Activated naive CD8-positive, alpha-beta T cell (primary cell): ENCODE results near the gene SHC3.

Source experiments
- H3K27ac Mint-ChIP-seq: one replicate; pipeline ENCODE4 v1.8.0; 2021; ENCODE audit warnings: mixed read lengths
- H3K27me3 Mint-ChIP-seq: one replicate; pipeline ENCODE4 v1.8.0; 2021; ENCODE audit warnings: mixed read lengths
- H3K36me3 Mint-ChIP-seq: one replicate; pipeline ENCODE4 v1.8.0; 2021; ENCODE audit warnings: mixed read lengths
- H3K4me1 Mint-ChIP-seq: one replicate; pipeline ENCODE4 v1.8.0; 2021; ENCODE audit warnings: low read depth, mixed read lengths
- H3K4me3 Mint-ChIP-seq: one replicate; pipeline ENCODE4 v1.8.0; 2021; ENCODE audit warnings: mild to moderate bottlenecking, mixed read lengths
- H3K9me3 Mint-ChIP-seq: one replicate; pipeline ENCODE4 v1.8.0; 2021; ENCODE audit warnings: low read depth, mixed read lengths

SHC3 gene

DNA sequence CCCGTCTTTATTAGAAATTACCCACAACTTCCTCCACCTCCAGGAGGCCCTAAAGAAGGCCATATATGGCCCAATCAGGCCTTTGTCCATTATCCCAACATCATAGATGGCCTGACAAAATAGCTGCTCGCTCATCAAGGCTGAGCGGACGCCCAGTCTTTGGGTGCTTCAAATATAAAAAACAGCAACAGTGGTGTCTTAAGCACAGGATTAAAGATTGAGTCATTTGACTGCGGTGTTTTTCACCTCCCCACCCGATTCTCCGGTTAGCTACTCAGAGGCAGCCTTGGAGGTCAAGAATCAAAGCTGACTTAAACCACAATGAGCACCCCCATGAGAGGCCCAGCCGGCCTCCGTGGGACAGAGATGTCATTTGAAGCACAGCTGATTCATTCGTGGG, 168.6 kb downstream of the SHC3 start:
- no peak overlapping the region for H3K27ac Mint-ChIP-seq
- no peaks in the 10 kb centered on the region for H3K4me1 Mint-ChIP-seq
- peaks cover 7% of the 10 kb centered on the region for H3K27me3 Mint-ChIP-seq
- no peaks in the 10 kb centered on the region for H3K36me3 Mint-ChIP-seq
- no peaks in the 10 kb centered on the region for H3K9me3 Mint-ChIP-seq
- no peak overlapping the region for H3K4me3 Mint-ChIP-seq

DNA sequence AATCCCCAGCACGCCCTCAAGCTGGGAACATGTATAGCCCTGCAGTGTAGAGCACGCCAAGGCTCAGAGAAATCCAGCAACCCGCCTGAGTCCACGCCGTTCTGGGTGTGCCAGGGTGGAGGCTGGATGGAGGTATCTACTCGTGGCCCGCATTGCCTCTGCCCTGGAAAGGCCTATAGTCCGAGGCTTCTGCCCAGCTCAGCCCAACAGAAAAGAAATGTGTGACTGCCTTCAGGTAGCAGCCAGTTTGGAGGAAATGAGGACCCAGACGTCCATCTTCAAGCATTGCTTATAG, 169.1 kb downstream of the SHC3 start:
- no peaks in the 10 kb centered on the region for H3K4me1 Mint-ChIP-seq
- H3K36me3 Mint-ChIP-seq = no peaks in the 10 kb centered on the region
- H3K27ac Mint-ChIP-seq = no peak overlapping the region
- H3K4me3 Mint-ChIP-seq = no peak overlapping the region
- peaks cover 7% of the 10 kb centered on the region for H3K27me3 Mint-ChIP-seq
- H3K9me3 Mint-ChIP-seq = no peaks in the 10 kb centered on the region

DNA sequence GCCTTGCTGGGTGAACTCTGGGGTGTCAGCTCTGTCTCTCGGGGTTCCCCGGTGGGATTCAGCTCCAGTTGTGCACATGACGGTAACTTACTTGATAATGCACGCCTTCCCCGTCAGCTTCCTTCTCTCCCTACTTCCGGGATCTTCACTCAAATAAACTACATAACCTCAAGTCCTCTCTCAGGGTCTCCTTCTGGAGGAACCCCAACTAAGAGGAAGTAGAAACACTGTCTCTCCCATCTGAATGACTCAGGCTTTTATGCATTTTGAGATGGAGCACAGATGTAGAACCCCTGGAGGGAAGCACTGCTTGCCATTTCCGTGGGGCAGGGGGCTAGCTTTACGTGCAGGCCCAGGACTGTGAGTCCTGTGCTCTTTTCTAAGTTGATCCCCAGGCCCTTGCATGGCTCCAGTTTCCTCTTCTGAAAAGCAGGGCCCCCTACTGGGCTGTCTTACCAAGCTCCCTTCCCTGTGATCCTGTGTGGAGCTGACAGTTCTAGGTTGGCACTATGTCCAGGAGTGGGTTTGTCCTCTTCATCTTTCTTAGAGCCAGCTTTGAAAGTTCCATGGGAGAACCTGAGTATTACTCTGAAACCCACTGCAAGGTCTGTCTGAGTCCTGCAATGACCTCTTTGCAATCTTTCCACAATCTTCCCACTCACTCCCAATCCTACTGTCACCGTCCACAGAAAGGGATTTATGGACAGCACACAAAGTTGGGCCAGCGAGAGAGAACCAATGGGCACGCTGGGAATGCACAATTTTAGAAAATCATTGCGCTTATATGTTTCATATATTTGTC, 169.7 kb downstream of the SHC3 start:
- Mint-ChIP-seq H3K4me3 (no peak overlapping the region), H3K27ac (no peak overlapping the region), H3K4me1 (no peaks in the 10 kb centered on the region), H3K27me3 (peaks cover 6% of the 10 kb centered on the region), H3K36me3 (no peaks in the 10 kb centered on the region), H3K9me3 (no peaks in the 10 kb centered on the region)

DNA sequence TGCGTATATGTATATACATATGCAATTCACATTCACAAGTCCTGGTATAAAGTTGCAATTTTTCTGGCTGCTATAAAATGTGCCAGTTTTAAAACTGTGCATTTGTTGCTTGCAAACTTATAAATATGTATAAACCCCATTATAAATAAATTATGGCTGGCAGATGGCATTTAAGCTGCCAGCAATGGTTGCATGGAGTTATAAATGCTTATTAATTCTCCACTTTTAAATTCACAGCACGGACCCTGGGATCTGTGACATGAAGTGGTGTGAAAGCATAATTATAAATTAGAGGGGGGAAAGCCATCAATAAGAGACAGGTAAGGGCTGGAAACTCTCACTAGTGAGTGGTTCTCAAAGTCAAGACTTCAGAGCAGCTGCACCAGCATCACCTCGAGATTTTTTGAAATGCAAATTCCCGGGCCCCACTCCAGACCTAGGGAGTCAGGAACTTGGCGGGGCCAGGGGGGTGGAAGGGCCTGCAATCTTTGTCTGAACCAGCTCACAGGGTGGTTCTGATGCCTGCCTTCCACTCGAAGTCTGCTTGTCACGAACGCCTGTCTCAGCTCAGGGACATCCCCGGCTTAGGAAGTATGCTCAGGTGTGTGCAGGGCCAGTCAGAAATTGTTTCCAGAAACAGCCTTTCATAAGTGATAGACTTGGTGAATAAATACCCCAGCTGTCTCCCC, 170.4 kb downstream of the SHC3 start:
- Mint-ChIP-seq H3K4me1 (no peaks in the 10 kb centered on the region), H3K4me3 (no peak overlapping the region), H3K27me3 (peaks cover 10% of the 10 kb centered on the region), H3K36me3 (no peaks in the 10 kb centered on the region), H3K9me3 (no peaks in the 10 kb centered on the region), H3K27ac (no peak overlapping the region)

DNA sequence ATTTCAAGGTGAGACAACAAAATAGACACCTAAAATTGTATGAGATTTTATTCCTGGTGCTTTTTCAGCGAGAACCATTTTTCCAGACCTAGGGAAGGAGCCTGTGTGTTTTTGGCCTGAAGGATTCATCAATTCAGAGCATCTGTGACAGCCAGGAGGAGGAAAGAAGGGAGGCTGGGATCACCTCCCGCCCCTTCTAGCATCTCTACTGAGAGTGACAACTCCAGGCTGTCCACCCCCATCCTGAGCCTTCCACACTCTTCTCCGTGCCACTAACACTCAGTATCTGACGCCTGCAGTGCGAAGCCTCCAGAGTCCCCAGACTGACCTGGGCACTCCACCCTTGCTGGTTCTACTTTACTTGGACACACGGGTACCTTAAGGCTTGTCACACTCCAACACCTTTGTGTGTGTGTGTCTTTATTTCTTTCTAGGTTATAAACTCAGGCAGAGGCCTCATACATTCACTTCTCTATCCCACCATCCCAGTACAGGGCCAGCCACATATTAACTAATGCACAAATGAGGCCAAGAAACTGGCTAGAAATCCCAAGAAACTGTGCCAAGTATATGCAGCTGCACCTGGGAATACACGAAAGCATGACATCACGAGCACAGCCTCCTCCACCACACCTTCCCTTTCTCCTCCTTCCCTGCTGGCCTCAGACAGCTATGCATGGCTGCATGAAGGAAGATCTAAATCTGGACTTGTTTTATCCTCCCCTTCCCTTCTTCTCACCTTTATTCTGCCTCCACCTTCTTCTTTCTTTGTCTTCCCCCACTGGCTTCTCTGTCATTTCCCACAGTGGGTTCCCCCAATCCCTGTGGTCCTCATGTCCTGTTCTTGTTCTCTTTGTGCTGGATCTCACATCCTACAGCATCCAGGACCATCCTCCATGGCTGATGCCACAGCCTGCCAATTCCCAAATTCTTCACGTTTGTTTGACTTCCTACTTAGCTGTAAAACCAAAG, 171.3 kb downstream of the SHC3 start:
- Mint-ChIP-seq H3K9me3 (no peaks in the 10 kb centered on the region), H3K4me3 (no peak overlapping the region), H3K36me3 (no peaks in the 10 kb centered on the region), H3K4me1 (no peaks in the 10 kb centered on the region), H3K27me3 (peaks cover 12% of the 10 kb centered on the region), H3K27ac (no peak overlapping the region)

DNA sequence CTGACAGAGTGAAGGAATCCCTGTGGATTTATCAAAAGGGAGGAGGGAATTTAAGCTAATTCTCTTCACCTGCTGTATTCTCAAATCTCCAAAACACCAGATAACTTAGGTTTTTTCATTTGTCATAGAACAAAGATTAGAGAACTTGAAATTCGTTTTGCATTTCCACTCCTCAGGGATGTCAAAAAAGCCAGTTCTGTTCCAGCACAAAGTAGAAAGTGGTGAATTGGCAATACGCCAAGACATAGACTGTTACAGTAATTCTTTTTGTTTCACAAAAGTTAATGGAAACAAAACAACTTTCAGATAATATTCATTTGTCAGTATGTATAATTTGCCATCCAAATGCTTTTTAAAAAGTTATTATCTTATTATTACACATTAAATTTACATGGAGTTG, 172.4 kb downstream of the SHC3 start:
- Mint-ChIP-seq H3K36me3 (no peaks in the 10 kb centered on the region), H3K27me3 (peaks cover 20% of the 10 kb centered on the region), H3K27ac (no peak overlapping the region), H3K4me3 (no peak overlapping the region), H3K9me3 (no peaks in the 10 kb centered on the region), H3K4me1 (peaks cover 1% of the 10 kb centered on the region)

DNA sequence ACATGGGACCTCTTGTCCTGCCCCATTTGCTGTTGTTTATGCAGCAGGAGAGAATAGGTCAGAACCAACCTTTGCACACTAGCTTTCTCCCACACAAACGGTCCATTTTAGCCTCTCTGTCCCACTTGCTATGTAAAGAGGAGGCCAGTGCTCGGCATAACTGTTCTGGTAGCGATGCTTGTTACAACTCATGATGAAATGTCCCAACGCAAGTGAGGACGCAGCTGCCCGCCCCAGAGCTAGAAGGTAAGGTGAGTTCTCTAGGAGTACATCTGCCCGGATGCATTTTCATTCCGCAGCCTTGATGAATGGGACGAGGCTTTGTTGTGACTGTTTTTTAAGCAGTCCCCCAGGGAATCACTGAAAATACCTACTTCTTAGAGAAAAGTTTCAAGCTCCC, 173.3 kb downstream of the SHC3 start:
- no peaks in the 10 kb centered on the region for H3K36me3 Mint-ChIP-seq
- peaks cover 20% of the 10 kb centered on the region for H3K27me3 Mint-ChIP-seq
- H3K27ac Mint-ChIP-seq = no peak overlapping the region
- no peak overlapping the region for H3K4me3 Mint-ChIP-seq
- peaks cover 6% of the 10 kb centered on the region for H3K4me1 Mint-ChIP-seq
- H3K9me3 Mint-ChIP-seq = no peaks in the 10 kb centered on the region

DNA sequence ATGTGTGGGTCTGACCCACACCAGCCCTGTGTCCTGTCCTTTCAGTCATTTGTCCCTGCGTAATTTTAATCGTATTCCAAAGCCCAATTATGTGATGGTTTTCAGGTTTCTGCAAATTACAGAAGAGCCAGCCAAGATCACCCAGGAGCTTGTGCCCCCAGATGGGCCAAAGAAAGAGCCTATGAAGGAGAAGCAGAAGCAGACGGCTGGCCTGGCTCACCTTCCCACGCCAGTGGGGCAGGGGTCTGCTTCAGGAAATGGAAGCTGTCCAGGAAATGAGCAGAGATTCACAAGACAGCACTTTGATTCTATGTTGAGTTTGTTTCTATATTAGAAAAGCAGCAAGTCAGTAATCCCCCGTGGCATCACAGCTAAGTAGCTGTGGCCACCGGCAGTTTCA, 175.6 kb downstream of the SHC3 start:
- H3K4me3 Mint-ChIP-seq = no peak overlapping the region
- peaks cover 6% of the 10 kb centered on the region for H3K4me1 Mint-ChIP-seq
- no peak overlapping the region for H3K27ac Mint-ChIP-seq
- no peaks in the 10 kb centered on the region for H3K36me3 Mint-ChIP-seq
- peaks cover 20% of the 10 kb centered on the region for H3K27me3 Mint-ChIP-seq
- H3K9me3 Mint-ChIP-seq = no peaks in the 10 kb centered on the region

DNA sequence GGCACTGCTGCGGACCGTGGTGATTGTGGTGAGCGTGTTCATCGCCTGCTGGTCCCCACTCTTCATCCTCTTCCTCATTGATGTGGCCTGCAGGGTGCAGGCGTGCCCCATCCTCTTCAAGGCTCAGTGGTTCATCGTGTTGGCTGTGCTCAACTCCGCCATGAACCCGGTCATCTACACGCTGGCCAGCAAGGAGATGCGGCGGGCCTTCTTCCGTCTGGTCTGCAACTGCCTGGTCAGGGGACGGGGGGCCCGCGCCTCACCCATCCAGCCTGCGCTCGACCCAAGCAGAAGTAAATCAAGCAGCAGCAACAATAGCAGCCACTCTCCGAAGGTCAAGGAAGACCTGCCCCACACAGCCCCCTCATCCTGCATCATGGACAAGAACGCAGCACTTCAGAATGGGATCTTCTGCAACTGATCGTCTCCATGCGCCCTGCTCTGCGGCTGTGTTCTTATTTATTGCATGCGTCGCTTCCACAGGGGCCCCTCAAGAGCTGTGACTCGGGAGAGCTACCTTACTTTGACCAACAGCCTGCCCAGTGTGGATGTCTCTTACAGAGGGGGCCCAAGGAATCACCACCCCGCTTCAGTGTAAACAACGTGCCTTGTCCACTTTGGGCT, 176.6 kb downstream of the SHC3 start:
- H3K4me3 Mint-ChIP-seq = no peak overlapping the region
- H3K36me3 Mint-ChIP-seq = no peaks in the 10 kb centered on the region
- peaks cover 6% of the 10 kb centered on the region for H3K4me1 Mint-ChIP-seq
- no peak overlapping the region for H3K27ac Mint-ChIP-seq
- H3K27me3 Mint-ChIP-seq = peaks cover 19% of the 10 kb centered on the region
- no peaks in the 10 kb centered on the region for H3K9me3 Mint-ChIP-seq

DNA sequence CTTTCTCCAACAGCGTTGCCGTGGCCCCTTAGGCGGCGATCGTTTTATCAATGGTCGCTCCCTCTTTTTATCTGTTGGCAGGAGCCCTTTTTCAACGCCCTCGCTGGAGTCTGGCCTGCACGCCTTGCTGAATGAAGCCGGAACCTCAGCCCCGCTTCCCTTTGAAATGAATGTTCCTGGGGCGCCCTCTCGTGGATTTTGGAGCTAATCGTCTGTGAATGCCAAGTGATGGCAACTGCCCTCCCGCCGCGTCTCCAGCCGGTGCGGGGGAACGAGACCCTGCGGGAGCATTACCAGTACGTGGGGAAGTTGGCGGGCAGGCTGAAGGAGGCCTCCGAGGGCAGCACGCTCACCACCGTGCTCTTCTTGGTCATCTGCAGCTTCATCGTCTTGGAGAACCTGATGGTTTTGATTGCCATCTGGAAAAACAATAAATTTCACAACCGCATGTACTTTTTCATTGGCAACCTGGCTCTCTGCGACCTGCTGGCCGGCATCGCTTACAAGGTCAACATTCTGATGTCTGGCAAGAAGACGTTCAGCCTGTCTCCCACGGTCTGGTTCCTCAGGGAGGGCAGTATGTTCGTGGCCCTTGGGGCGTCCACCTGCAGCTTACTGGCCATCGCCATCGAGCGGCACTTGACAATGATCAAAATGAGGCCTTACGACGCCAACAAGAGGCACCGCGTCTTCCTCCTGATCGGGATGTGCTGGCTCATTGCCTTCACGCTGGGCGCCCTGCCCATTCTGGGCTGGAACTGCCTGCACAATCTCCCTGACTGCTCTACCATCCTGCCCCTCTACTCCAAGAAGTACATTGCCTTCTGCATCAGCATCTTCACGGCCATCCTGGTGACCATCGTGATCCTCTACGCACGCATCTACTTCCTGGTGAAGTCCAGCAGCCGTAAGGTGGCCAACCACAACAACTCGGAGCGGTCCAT, 177.4 kb downstream of the SHC3 start:
- Mint-ChIP-seq H3K27ac (no peak overlapping the region), H3K27me3 (peaks cover 19% of the 10 kb centered on the region), H3K36me3 (no peaks in the 10 kb centered on the region), H3K4me3 (no peak overlapping the region), H3K4me1 (peaks cover 6% of the 10 kb centered on the region), H3K9me3 (no peaks in the 10 kb centered on the region)

DNA sequence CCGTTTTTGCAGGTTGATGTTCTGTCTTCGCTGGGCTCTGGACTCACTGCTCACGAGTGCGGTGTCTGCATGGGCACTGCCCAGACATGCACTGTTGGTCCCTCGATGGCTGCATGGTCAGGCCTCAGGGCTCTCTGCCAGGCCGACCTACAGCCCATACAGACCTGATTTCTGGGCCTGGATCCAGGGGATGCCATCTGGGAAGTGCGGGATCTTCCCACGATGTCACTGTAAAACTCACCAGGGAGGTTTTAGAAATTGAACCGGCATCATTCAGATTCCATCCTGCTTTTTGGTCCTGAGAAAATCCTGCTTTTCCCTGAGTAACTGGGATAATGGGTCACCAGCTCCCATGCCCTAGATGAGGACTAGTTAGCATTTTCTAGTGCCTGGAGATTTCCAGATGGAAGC, 178.2 kb downstream of the SHC3 start:
- Mint-ChIP-seq H3K4me1 (peaks cover 6% of the 10 kb centered on the region), H3K27me3 (peaks cover 22% of the 10 kb centered on the region), H3K36me3 (no peaks in the 10 kb centered on the region), H3K27ac (no peak overlapping the region), H3K9me3 (no peaks in the 10 kb centered on the region), H3K4me3 (no peak overlapping the region)

DNA sequence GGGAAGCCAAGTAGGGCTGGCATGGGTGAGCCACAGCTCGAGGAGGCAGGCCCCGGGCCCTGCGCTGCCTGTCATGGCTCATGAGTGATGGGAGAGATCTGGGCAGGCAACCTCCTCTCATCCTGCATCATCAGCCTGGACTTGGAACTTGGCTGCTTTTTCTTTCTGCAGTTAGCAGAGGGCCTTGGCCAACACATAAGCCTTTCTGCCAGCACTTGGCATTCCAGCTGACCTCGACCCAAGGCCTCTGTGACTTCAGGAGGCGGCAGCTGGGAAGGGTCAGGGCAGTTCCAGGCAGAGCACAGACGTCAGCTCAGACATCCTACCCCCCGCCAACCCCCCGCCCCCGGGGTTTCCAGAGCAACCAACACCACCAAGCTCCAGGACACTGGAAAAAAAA, 179.7 kb downstream of the SHC3 start:
- no peaks in the 10 kb centered on the region for H3K9me3 Mint-ChIP-seq
- H3K36me3 Mint-ChIP-seq = no peaks in the 10 kb centered on the region
- peaks cover 6% of the 10 kb centered on the region for H3K4me1 Mint-ChIP-seq
- no peak overlapping the region for H3K4me3 Mint-ChIP-seq
- H3K27ac Mint-ChIP-seq = no peak overlapping the region
- peaks cover 26% of the 10 kb centered on the region for H3K27me3 Mint-ChIP-seq

DNA sequence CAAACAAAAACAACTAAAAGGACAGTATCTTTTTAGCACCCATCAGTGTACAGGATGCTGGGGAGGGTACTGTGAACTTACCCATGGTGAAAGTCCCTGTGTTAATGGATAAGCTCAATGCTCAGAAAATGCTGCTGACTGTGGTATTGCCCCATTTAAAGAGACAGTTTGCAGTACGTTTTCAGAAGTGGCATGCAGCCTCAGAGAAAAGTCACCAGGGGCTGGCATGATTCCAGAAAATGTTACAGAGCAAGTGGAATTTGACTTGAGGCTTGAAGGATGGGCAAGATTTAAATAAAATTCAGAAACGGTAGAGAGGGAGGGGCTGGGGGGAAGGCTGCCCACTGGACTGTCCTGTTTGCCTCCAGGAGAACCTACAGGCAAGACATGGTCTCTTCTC, 180.1 kb downstream of the SHC3 start:
- peaks cover 6% of the 10 kb centered on the region for H3K4me1 Mint-ChIP-seq
- no peaks in the 10 kb centered on the region for H3K9me3 Mint-ChIP-seq
- no peaks in the 10 kb centered on the region for H3K36me3 Mint-ChIP-seq
- H3K4me3 Mint-ChIP-seq = no peak overlapping the region
- peaks cover 25% of the 10 kb centered on the region for H3K27me3 Mint-ChIP-seq
- no peak overlapping the region for H3K27ac Mint-ChIP-seq

DNA sequence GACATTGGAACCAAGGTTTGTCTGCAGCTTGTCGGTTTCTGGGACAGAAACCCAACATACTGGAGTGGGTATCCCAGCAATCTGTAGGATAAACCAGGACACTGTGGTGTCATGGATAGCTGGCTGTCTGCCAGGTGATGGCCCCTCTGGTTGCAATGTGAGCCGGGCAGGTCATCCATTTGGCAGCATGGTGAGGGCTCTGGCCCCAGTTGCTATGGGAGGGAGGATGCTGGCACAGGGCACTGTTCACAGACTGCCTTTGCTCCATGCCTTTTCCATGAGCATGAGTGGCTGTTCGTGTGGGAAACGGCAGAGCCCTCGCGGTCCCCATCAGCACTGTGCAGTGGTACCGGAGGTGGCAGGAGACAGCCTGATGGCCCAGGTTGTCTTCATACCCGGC, 181.0 kb downstream of the SHC3 start:
- H3K27me3 Mint-ChIP-seq = peaks cover 26% of the 10 kb centered on the region
- no peaks in the 10 kb centered on the region for H3K36me3 Mint-ChIP-seq
- peaks cover 6% of the 10 kb centered on the region for H3K4me1 Mint-ChIP-seq
- no peak overlapping the region for H3K4me3 Mint-ChIP-seq
- H3K27ac Mint-ChIP-seq = no peak overlapping the region
- no peaks in the 10 kb centered on the region for H3K9me3 Mint-ChIP-seq
